Loucy (cell line): Measurements from ENCODE around the gene ENOX1.

Experiments used
- H2AFZ ChIP-seq: fragments of 200-600 bp; sonication (generic); 2 replicates; pipeline ENCODE4 v1.6.0; 2016; ENCODE audit warnings: antibody characterized with exemption, mild to moderate bottlenecking, low read length, moderate library complexity
- H3F3A ChIP-seq: fragments of 200-600 bp; 2 replicates; pipeline ENCODE4 v1.6.0; 2016; ENCODE audit warnings: antibody characterized with exemption, low read depth, mild to moderate bottlenecking
- H3K27me3 ChIP-seq: fragments of 200-600 bp; sonication (generic); 2 replicates; pipeline ENCODE4 v1.6.1; 2014; ENCODE audit warnings: low read length, mild to moderate bottlenecking; ENCODE audit not compliant: insufficient read depth, poor library complexity, severe bottlenecking
- H3K36me3 ChIP-seq: fragments of 200-600 bp; sonication (generic); 2 replicates; pipeline ENCODE4 v1.6.1; 2016; ENCODE audit warnings: low read length; ENCODE audit not compliant: insufficient read depth
- H3K4me1 ChIP-seq: fragments of 200-600 bp; sonication (generic); 2 replicates; pipeline ENCODE4 v1.5.1; 2014; ENCODE audit warnings: low read length, mild to moderate bottlenecking; ENCODE audit not compliant: insufficient read depth, poor library complexity, severe bottlenecking
- H3K4me2 ChIP-seq: fragments of 200-600 bp; sonication (generic); 2 replicates; pipeline ENCODE4 v1.6.0; 2014; ENCODE audit warnings: antibody characterized with exemption, low read length, low read depth, mild to moderate bottlenecking; ENCODE audit not compliant: poor library complexity, severe bottlenecking
- H3K4me3 ChIP-seq: fragments of 200-600 bp; sonication (generic); 2 replicates; pipeline ENCODE4 v1.5.1; 2014; ENCODE audit warnings: low read length, mild to moderate bottlenecking, mixed read lengths; ENCODE audit not compliant: poor library complexity, severe bottlenecking
- H3K79me2 ChIP-seq: fragments of 200-600 bp; sonication (generic); 2 replicates; pipeline ENCODE4 v1.6.1; 2014; ENCODE audit warnings: low read length; ENCODE audit not compliant: insufficient read depth
- H3K9ac ChIP-seq: fragments of 200-600 bp; sonication (generic); 2 replicates; pipeline ENCODE4 v1.6.0; 2014; ENCODE audit warnings: mild to moderate bottlenecking, low read depth, low read length, moderate library complexity; ENCODE audit not compliant: poor library complexity, severe bottlenecking
- H3K9me2 ChIP-seq: fragments of 200-600 bp; sonication (generic); replicated peaks from 2 replicates; pipeline ENCODE4 v1.6.1; 2016; ENCODE audit warnings: low read depth, low read length, mixed read lengths
- H3K9me3 ChIP-seq: fragments of 200-600 bp; sonication (generic); 2 replicates; pipeline ENCODE4 v1.6.1; 2014; ENCODE audit warnings: mild to moderate bottlenecking, antibody characterized with exemption, low read length, low read depth; ENCODE audit not compliant: insufficient read depth
- H4K20me1 ChIP-seq: fragments of 200-600 bp; sonication (generic); 2 replicates; pipeline ENCODE4 v1.6.0; 2014; ENCODE audit warnings: antibody characterized with exemption, low read length, mild to moderate bottlenecking; ENCODE audit not compliant: insufficient read depth, poor library complexity, severe bottlenecking
- EZH2phosphoT487 ChIP-seq: fragments of 200-600 bp; IDR thresholded peaks from 2 replicates; pipeline ENCODE4 v1.6.1; 2018; ENCODE audit warnings: antibody characterized with exemption, mild to moderate bottlenecking, moderate library complexity, borderline replicate concordance
- TF ChIP-seq, protein P1 (sequence below): fragments of 200-600 bp; sonication (generic); conservative IDR thresholded peaks from 2 replicates; pipeline ENCODE4 v1.5.1; 2014; ENCODE audit warnings: mild to moderate bottlenecking, antibody characterized with exemption, low read length

ENOX1 gene

DNA sequence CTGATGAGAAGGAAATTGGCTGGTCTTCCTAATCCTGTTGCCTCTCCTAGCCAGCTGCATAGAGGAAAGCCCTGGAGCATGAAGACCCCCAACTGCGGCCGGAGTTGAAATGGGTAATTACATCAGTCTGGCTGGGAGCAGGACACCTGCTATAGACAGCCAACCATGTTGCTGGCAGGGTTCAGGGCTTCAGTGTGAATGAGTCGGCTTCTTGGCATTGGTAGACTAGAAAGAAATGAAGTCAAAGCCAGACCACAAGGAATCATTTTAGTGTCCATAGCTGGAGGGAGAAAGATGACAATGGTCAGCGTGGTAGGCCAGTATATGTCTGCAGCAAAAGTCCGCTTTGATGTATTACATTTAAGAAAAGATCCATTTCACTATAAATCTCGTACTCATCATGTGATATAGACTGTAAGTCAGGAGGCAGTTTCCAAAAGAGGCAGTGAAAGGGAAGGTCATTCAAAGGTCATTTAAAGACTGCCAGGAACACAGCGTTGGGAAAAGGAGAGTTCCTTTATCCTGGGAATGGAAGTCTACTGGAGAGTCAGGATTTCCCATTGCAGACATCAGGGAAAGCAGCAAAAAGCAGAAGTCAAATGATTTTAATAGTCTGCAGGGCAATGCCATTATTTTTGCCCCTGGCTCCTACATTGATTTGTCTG is 500.7 kb downstream of the ENOX1 start:
- Histone ChIP-seq H3K4me1 (peaks cover 16% of the 10 kb centered on the region), H3K27me3 (no peaks in the 10 kb centered on the region), H3K9me2 (no peaks in the 10 kb centered on the region), H3K4me2 (no peak overlapping the region), H4K20me1 (no peaks in the 10 kb centered on the region), H3K79me2 (no peaks in the 10 kb centered on the region), H3K9ac (no peak overlapping the region), H3F3A (no peaks in the 10 kb centered on the region), H3K36me3 (no peaks in the 10 kb centered on the region), H3K4me3 (no peak overlapping the region), H2AFZ (no peak overlapping the region), H3K9me3 (no peaks in the 10 kb centered on the region)
- TF ChIP-seq, protein P1, sequence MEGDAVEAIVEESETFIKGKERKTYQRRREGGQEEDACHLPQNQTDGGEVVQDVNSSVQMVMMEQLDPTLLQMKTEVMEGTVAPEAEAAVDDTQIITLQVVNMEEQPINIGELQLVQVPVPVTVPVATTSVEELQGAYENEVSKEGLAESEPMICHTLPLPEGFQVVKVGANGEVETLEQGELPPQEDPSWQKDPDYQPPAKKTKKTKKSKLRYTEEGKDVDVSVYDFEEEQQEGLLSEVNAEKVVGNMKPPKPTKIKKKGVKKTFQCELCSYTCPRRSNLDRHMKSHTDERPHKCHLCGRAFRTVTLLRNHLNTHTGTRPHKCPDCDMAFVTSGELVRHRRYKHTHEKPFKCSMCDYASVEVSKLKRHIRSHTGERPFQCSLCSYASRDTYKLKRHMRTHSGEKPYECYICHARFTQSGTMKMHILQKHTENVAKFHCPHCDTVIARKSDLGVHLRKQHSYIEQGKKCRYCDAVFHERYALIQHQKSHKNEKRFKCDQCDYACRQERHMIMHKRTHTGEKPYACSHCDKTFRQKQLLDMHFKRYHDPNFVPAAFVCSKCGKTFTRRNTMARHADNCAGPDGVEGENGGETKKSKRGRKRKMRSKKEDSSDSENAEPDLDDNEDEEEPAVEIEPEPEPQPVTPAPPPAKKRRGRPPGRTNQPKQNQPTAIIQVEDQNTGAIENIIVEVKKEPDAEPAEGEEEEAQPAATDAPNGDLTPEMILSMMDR = no peak
- no peak for TF ChIP-seq EZH2phosphoT487

DNA sequence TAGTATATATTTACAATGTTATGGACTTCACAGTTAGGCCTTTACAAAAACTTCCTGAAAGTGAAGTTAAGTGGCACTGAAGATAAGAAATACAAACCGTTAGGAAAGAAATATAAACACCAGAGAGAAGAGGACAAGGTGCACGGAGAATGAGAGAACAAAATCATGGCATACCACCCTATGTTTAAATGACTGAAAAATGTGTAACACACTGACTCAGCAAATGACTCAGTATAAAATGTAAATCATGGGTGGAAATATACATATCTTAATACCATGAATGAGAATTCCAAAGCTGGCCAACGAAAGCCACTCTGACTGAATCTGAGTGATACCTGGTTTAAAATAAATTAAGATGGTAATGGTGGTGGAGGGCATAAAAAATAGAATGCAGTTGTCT is 502.6 kb downstream of the ENOX1 start:
- Histone ChIP-seq H3K9ac (no peak overlapping the region), H3K4me1 (peaks cover 3% of the 10 kb centered on the region), H3K9me3 (no peaks in the 10 kb centered on the region), H3K27me3 (no peaks in the 10 kb centered on the region), H2AFZ (no peak overlapping the region), H3K9me2 (no peaks in the 10 kb centered on the region), H3K4me2 (no peak overlapping the region), H3K79me2 (no peaks in the 10 kb centered on the region), H3K36me3 (no peaks in the 10 kb centered on the region), H4K20me1 (no peaks in the 10 kb centered on the region), H3F3A (no peaks in the 10 kb centered on the region), H3K4me3 (no peak overlapping the region)
- no peak for TF ChIP-seq EZH2phosphoT487
- TF ChIP-seq, protein P1 = no peak

DNA sequence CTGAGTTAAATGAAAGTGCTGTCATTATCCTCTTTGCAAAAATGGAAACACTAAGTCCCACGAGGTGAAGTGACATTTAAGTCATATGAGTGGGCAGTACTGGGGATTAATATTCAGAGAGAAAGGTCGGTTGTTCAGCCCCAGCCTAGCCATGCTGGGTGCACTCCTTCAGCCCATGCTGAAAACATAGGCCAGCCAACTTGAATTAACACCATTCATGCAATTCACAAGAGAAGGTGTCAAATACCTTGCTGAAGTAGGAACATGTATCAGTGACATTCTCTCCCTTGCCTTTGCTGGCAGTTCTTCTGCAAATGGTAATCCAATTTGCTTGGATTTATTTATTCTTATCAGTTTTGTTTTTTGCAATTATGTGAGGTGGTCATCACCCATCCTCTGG is 507.1 kb downstream of the ENOX1 start:
- no peaks in the 10 kb centered on the region for H3K9me3 ChIP-seq
- TF ChIP-seq, protein P1 = no peak
- TF ChIP-seq EZH2phosphoT487 = no peak
- no peaks in the 10 kb centered on the region for H3K4me1 ChIP-seq
- H3F3A ChIP-seq = no peaks in the 10 kb centered on the region
- no peak overlapping the region for H3K9ac ChIP-seq
- no peaks in the 10 kb centered on the region for H3K36me3 ChIP-seq
- H4K20me1 ChIP-seq = no peaks in the 10 kb centered on the region
- H2AFZ ChIP-seq = no peak overlapping the region
- H3K27me3 ChIP-seq = no peaks in the 10 kb centered on the region
- no peaks in the 10 kb centered on the region for H3K79me2 ChIP-seq
- no peak overlapping the region for H3K4me2 ChIP-seq
- no peak overlapping the region for H3K4me3 ChIP-seq
- no peaks in the 10 kb centered on the region for H3K9me2 ChIP-seq
